Measurements from ENCODE around the gene NPM1. TPM values are rescaled to one million over a fixed set of nuclear protein-coding genes. Genes with fewer than 3 reads are reported as not detected.
A peak's percentile ranks its signal among the peaks of the same experiment; 100 is the strongest.
"Not testable (repeated sequence)": the region's sequence is repeated elsewhere in the genome, so short reads cannot be mapped to it uniquely, and the experiment has no call there.

The NPM1 gene
- total RNA-seq, 3 donors from 2014 or later = 582 to 739 (median 669) TPM

DNA sequence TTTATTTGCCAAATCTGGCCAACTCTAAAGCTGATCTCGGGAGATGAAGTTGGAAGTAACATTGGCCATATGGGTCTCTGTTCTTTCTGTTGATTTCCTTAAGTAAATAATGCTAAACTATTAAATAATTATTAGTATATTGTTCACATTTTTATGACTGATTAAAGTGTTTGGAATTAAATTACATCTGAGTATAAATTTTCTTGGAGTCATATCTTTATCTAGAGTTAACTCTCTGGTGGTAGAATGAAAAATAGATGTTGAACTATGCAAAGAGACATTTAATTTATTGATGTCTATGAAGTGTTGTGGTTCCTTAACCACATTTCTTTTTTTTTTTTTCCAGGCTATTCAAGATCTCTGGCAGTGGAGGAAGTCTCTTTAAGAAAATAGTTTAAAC is 22.5 kb downstream of the NPM1 start:
- Histone ChIP-seq H3K4me3 (no peak overlapping the region), H3K27me3 (no peaks in the 10 kb centered on the region), H3K4me1 (no peaks in the 10 kb centered on the region), H3K9me3 (no peaks in the 10 kb centered on the region), H3K27ac (no peak overlapping the region), H3K36me3 (peaks cover 4% of the 10 kb centered on the region)
- TF ChIP-seq POLR2A (IDR thresholded peaks at IDR 0.05) (no peak), CTCF (IDR thresholded peaks at IDR 0.05) (no peak), POLR2AphosphoS5 (IDR thresholded peaks at IDR 0.05) (no peak)
- intact Hi-C loops (cut with DNase I; ENCODE audit: low total_unique reads) = no loop called here
- no peak for DNase-seq (ENCODE audit: low spot score in 2 of 2)

GRCh38 chr5:171412186-171412585 is 24.5 kb downstream of the NPM1 start:
- H3K4me3 ChIP-seq = no peak overlapping the region
- no peak for TF ChIP-seq CTCF (IDR thresholded peaks at IDR 0.05)
- TF ChIP-seq POLR2AphosphoS5 (IDR thresholded peaks at IDR 0.05) = no peak
- no peak for TF ChIP-seq POLR2A (IDR thresholded peaks at IDR 0.05)
- no peak overlapping the region for H3K27ac ChIP-seq
- intact Hi-C loops (cut with DNase I; ENCODE audit: low total_unique reads) = no loop called here
- H3K27me3 ChIP-seq = no peaks in the 10 kb centered on the region
- H3K4me1 ChIP-seq = no peaks in the 10 kb centered on the region
- no peaks in the 10 kb centered on the region for H3K36me3 ChIP-seq
- no peak for DNase-seq (ENCODE audit: low spot score in 2 of 2)
- H3K9me3 ChIP-seq = no peaks in the 10 kb centered on the region

DNA sequence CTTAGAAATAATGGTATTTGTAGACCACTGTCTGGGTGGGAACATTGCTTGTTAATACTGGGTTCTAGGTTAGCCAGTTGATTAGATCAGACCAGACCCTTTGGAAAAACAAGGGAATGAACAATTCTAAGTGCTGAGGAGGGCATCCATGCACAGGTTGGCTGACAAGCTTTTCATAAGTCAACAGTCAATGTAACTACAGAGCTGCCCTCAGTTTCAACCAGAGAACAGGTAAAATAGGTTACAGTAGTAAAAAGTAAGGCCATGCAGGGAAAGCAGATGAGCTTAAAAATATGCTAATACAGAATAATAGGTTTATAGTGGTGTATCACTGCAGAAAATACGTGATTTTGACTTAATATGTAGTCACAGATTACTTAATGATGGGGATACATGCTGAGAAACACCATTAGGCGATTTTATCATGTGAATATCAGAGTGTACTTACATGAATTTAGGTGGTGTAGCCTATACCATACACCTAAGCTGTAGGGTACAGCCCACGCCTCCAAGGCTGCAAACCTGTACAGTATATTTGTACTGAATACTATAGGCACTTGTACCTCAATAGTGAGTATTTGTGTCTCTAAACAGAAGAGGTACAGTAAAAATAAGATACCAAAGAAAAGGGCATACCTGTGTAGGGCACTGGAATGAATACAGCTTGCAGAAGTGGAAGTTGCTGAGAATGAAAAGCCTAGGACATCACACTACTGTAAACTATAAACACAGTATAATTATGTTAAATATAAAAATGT is 25.7 kb downstream of the NPM1 start:
- Histone ChIP-seq H3K4me1 (no peaks in the 10 kb centered on the region), H3K27ac (no peak overlapping the region), H3K36me3 (no peaks in the 10 kb centered on the region), H3K27me3 (no peaks in the 10 kb centered on the region), H3K9me3 (no peaks in the 10 kb centered on the region), H3K4me3 (no peak overlapping the region)
- intact Hi-C loops (cut with DNase I; ENCODE audit: low total_unique reads) = no loop called here
- TF ChIP-seq POLR2A (IDR thresholded peaks at IDR 0.05) (no peak), POLR2AphosphoS5 (IDR thresholded peaks at IDR 0.05) (no peak), CTCF (IDR thresholded peaks at IDR 0.05) (no peak)
- no peak for DNase-seq (ENCODE audit: low spot score in 2 of 2)

- H3K27ac ChIP-seq; intact Hi-C loops (cut with DNase I; ENCODE audit: low total_unique reads); H3K36me3 ChIP-seq; H3K27me3 ChIP-seq; H3K9me3 ChIP-seq; H3K4me1 ChIP-seq; H3K4me3 ChIP-seq: not testable (repeated sequence)
- DNase-seq (ENCODE audit: low spot score in 2 of 2) = peak in 1 of 2 donors; percentile 2
Observed at GRCh38 chr5:171413993-171414392, 26.3 kb downstream of the NPM1 start.

GRCh38 chr5:171415115-171415730 is 27.6 kb downstream of the NPM1 start:
- intact Hi-C loops (cut with DNase I; ENCODE audit: low total_unique reads) = no loop called here

More at GRCh38 chr5:171415115-171415730, 27.6 kb downstream of the NPM1 start:
- H3K27me3 ChIP-seq = peaks cover 0 to 14% of the 10 kb centered on the region in 2 donors
- no peaks in the 10 kb centered on the region for H3K36me3 ChIP-seq
- H3K4me1 ChIP-seq = peaks cover 2 to 6% of the 10 kb centered on the region in 2 donors
- H3K4me3 ChIP-seq = no peak overlapping the region
- no peaks in the 10 kb centered on the region for H3K9me3 ChIP-seq
- TF ChIP-seq POLR2AphosphoS5 (IDR thresholded peaks at IDR 0.05) (no peak), POLR2A (IDR thresholded peaks at IDR 0.05) (no peak), CTCF (IDR thresholded peaks at IDR 0.05) (no peak)
- DNase-seq (ENCODE audit: low spot score in 2 of 2) = peak in 1 of 2 donors; percentile 3
- no peak overlapping the region for H3K27ac ChIP-seq

Measured in breast epithelium (tissue), 4 donors.